Fibroblast of lung (primary cell): Measurements from ENCODE around the gene TF. TPM values are rescaled to one million over a fixed set of nuclear protein-coding genes. Genes with fewer than 3 reads are reported as not detected.

Experiments used
- DNase-seq, 2 donors: peaks; one replicate each; pipeline versions ENCODE4 v3.0.0 to v3.0.0-alpha.2; 2010; ENCODE audit warnings: low read depth in 2 of 2
- H2AFZ ChIP-seq: 2 replicates; pipeline ENCODE4 v1.5.1; 2012; ENCODE audit warnings: low read length, control low read depth, inconsistent platforms
- H3K27ac ChIP-seq: 2 replicates; pipeline ENCODE4 v1.5.1; 2011; ENCODE audit warnings: low read length, control low read depth; ENCODE audit not compliant: insufficient read depth
- H3K27me3 ChIP-seq: 2 replicates; pipeline ENCODE4 v1.5.1; 2011; ENCODE audit warnings: mild to moderate bottlenecking, low read length; ENCODE audit not compliant: control insufficient read depth, insufficient read depth
- H3K36me3 ChIP-seq: 2 replicates; pipeline ENCODE4 v1.5.1; 2011; ENCODE audit warnings: low read length; ENCODE audit not compliant: control insufficient read depth, insufficient read depth
- H3K4me1 ChIP-seq: 2 replicates; pipeline ENCODE4 v1.5.1; 2011; ENCODE audit warnings: low read length; ENCODE audit not compliant: control insufficient read depth, insufficient read depth; ENCODE audit errors: extremely low read depth
- H3K4me2 ChIP-seq: 2 replicates; pipeline ENCODE4 v1.5.1; 2011; ENCODE audit warnings: low read length, control low read depth; ENCODE audit not compliant: insufficient read depth; ENCODE audit errors: extremely low read depth
- H3K4me3 ChIP-seq, 4 experiments: fragments of 200-600 bp in 1 of 4; sonication (generic) in 1 of 4; replicated peaks in 1 of 4; 2 replicates each; pipeline ENCODE4 v1.5.1; 2011 to 2016; ENCODE audit warnings: low read length in 4 of 4, low read depth in 3 of 4, mild to moderate bottlenecking in 3 of 4, control low read depth in 2 of 4, inconsistent platforms in 1 of 4, mixed read lengths in 1 of 4; ENCODE audit not compliant: insufficient read depth in 1 of 4; ENCODE audit errors: control extremely low read depth in 1 of 4
- H3K79me2 ChIP-seq: 2 replicates; pipeline ENCODE4 v1.5.1; 2012; ENCODE audit warnings: mild to moderate bottlenecking, low read length, inconsistent platforms; ENCODE audit not compliant: control insufficient read depth, insufficient read depth
- H3K9ac ChIP-seq: 2 replicates; pipeline ENCODE4 v1.5.1; 2011; ENCODE audit warnings: mild to moderate bottlenecking, low read length, control low read depth; ENCODE audit not compliant: insufficient read depth
- H3K9me3 ChIP-seq: 2 replicates; pipeline ENCODE4 v1.5.1; 2012; ENCODE audit warnings: low read depth, low read length; ENCODE audit not compliant: control insufficient read depth, insufficient read depth
- H4K20me1 ChIP-seq: 2 replicates; pipeline ENCODE4 v1.5.1; 2011; ENCODE audit warnings: low read length; ENCODE audit not compliant: control insufficient read depth, insufficient read depth; ENCODE audit errors: extremely low read depth
- EZH2 ChIP-seq: IDR thresholded peaks from 2 replicates; pipeline ENCODE4 v1.5.1; 2012; ENCODE audit warnings: low read length, control low read depth, mild to moderate bottlenecking; ENCODE audit errors: missing control alignments
- polyA plus RNA-seq, 2 donors: library from polyadenylated mRNA; depleted of rRNA in 1 of 2; stranded (reverse) in 1 of 2; unstranded in 1 of 2; fragments of >200 nt; gene quantifications; 2 replicates each; pipeline ENCODE4 v1.2.1, GENCODE V29; 2011 to 2012; ENCODE audit warnings: missing spikeins in 1 of 2
- total RNA-seq: library from RNA; depleted of rRNA; stranded (reverse); fragments of >200 nt; gene quantifications from 2 replicates; pipeline ENCODE4 v1.2.1, GENCODE V29; 2014
- TF ChIP-seq, protein P1 (sequence below), 2 donors: IDR thresholded peaks in 1 of 2; conservative IDR thresholded peaks in 1 of 2; 1 replicate in 1 of 2; 2 replicates in 1 of 2; pipeline ENCODE4 v1.5.1; 2011 to 2012; ENCODE audit warnings: low read length in 2 of 2, control low read depth in 1 of 2, inconsistent platforms in 1 of 2, low read depth in 1 of 2, mild to moderate bottlenecking in 1 of 2

Gene TF
- total and polyA plus RNA-seq, 2 donors (not counting 1 experiment from before 2014, with no cell fraction given), result 0.05 to 0.33 TPM

DNA sequence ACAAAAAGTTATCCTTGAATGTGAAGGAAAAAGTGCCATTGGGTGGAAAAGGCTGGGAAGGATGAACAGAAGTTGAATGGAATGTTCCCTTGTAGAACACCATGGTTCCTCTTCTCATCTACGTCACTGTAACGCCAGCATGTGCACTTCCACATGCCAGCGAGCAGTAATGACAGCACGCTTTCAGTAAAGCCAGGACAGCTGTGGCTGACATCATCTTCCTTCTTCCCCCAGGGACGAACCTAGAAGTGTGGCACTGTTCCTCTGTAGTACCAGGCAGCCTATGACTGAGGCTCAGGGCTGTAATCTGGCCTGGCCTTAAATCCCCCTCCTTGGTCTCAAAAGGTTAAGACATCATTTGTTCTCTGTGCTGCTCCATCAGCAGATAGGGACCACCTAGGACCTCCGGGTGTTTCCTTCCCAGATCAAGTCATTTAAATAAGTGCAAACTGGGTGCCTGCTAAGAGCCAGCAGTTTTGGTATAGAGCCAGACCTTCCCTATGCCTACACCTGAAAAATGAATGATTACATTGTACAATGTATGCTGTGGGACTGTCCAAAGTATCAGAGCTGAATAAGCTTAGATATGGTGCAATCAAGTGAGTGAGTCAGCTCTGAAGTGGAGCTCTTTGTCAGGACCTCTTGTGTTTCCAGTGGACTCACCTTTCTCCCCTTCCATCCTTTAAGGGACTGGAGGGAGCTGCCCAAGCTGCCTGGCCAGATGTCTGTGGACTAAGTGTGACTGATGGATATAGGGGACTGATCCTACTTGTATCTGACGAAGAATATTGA is 53.8 kb downstream of the TF start:
- no peaks in the 10 kb centered on the region for H3K79me2 ChIP-seq
- no peaks in the 10 kb centered on the region for H3K9me3 ChIP-seq
- no peak overlapping the region for H2AFZ ChIP-seq
- no peaks in the 10 kb centered on the region for H4K20me1 ChIP-seq
- no peak for DNase-seq
- no peak overlapping the region for H3K9ac ChIP-seq
- H3K36me3 ChIP-seq, result no peaks in the 10 kb centered on the region
- H3K27ac ChIP-seq, result no peak overlapping the region
- no peak for TF ChIP-seq EZH2
- TF ChIP-seq, protein P1, sequence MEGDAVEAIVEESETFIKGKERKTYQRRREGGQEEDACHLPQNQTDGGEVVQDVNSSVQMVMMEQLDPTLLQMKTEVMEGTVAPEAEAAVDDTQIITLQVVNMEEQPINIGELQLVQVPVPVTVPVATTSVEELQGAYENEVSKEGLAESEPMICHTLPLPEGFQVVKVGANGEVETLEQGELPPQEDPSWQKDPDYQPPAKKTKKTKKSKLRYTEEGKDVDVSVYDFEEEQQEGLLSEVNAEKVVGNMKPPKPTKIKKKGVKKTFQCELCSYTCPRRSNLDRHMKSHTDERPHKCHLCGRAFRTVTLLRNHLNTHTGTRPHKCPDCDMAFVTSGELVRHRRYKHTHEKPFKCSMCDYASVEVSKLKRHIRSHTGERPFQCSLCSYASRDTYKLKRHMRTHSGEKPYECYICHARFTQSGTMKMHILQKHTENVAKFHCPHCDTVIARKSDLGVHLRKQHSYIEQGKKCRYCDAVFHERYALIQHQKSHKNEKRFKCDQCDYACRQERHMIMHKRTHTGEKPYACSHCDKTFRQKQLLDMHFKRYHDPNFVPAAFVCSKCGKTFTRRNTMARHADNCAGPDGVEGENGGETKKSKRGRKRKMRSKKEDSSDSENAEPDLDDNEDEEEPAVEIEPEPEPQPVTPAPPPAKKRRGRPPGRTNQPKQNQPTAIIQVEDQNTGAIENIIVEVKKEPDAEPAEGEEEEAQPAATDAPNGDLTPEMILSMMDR (conservative IDR thresholded peaks at IDR 0.05 in 1 of 2, IDR thresholded peaks at IDR 0.05 in 1 of 2; ENCODE audit: low read depth in 1 of 2, low read length in 2 of 2), result no peak
- H3K27me3 ChIP-seq, result peaks cover 7% of the 10 kb centered on the region
- no peaks in the 10 kb centered on the region for H3K4me1 ChIP-seq
- no peak overlapping the region for H3K4me3 ChIP-seq
- H3K4me2 ChIP-seq, result no peak overlapping the region

DNA sequence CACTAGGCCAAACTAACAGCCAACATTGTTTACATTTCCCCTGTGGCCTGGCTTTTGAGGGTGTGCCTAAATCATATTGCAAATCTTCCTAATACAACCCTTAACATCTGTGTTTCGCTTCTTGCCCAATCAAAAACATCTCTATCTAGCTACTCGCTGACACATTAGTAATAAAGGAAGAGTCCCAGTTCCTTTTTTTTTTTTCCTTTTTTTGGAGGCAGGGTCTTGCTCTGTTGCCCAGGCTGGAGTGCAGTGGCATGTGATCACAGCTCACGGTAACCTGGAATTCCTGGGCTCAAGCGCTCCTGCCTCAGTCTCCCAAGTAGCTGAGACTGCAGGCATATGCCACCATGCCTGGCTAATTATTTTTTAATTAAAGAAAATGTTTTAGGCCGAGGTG is 57.3 kb downstream of the TF start:
- DNase-seq, result no peak
- H3K27me3 ChIP-seq, result peaks cover 7% of the 10 kb centered on the region
- peaks cover 10% of the 10 kb centered on the region for H3K79me2 ChIP-seq
- no peaks in the 10 kb centered on the region for H3K9me3 ChIP-seq
- no peaks in the 10 kb centered on the region for H4K20me1 ChIP-seq
- no peaks in the 10 kb centered on the region for H3K36me3 ChIP-seq
- TF ChIP-seq, protein P1 (conservative IDR thresholded peaks at IDR 0.05 in 1 of 2, IDR thresholded peaks at IDR 0.05 in 1 of 2; ENCODE audit: low read depth in 1 of 2, low read length in 2 of 2), result no peak
- TF ChIP-seq EZH2, result no peak
- no peak overlapping the region for H3K27ac ChIP-seq
- no peaks in the 10 kb centered on the region for H3K4me1 ChIP-seq
- H3K4me3 ChIP-seq, result no peak overlapping the region
- no peak overlapping the region for H3K4me2 ChIP-seq
- no peak overlapping the region for H3K9ac ChIP-seq
- no peak overlapping the region for H2AFZ ChIP-seq

DNA sequence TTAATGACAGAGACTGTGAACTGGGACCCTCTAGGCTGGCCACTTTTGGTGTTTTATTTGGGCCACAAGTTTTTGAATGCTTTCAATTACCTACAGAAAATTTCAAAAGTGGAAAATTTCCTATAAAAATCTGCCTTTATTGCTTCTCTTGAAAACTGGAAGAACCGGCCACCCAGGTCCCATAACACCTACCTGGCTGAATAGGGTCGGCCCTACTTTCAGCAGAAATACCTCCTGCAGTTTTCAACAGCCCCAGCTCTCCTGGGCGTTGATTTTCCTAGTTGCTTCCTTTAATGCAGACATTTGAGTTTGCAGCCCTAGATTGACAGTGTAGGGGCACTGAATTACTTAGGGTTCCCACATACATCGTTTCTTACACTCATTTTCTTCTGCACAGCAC is 58.7 kb downstream of the TF start:
- no peak overlapping the region for H3K27ac ChIP-seq
- TF ChIP-seq EZH2, result no peak
- TF ChIP-seq, protein P1 (conservative IDR thresholded peaks at IDR 0.05 in 1 of 2, IDR thresholded peaks at IDR 0.05 in 1 of 2; ENCODE audit: low read depth in 1 of 2, low read length in 2 of 2), result no peak
- no peak overlapping the region for H3K9ac ChIP-seq
- H3K79me2 ChIP-seq, result peaks cover 10% of the 10 kb centered on the region
- H3K9me3 ChIP-seq, result no peaks in the 10 kb centered on the region
- DNase-seq, result no peak
- H3K36me3 ChIP-seq, result no peaks in the 10 kb centered on the region
- peak overlapping the region in 1 of 4 experiments; percentile 96 for H3K4me3 ChIP-seq
- no peaks in the 10 kb centered on the region for H3K4me1 ChIP-seq
- peak overlapping the region; percentile 94 for H2AFZ ChIP-seq
- H4K20me1 ChIP-seq, result no peaks in the 10 kb centered on the region
- peaks cover 4% of the 10 kb centered on the region for H3K27me3 ChIP-seq
- H3K4me2 ChIP-seq, result no peak overlapping the region
